ENCODE results near the gene NAV1. TPM values are rescaled to one million over a fixed set of nuclear protein-coding genes. Genes with fewer than 3 reads are reported as not detected.

The NAV1 gene
- total and polyA plus RNA-seq, 9 of the 15 experiments (the other 6 are each of a cell fraction or from before 2014, with no cell fraction given), result 0.91 to 16.8 (median 3.2) TPM

GRCh38 chr1:201578008-201578888 is 39.3 kb downstream of the NAV1 start (continued):
- TF ChIP-seq CHD7 (IDR thresholded peaks at IDR 0.05; ENCODE audit: low read depth, low read length), result no peak
- TF ChIP-seq SRSF9 (IDR thresholded peaks at IDR 0.05; ENCODE audit: borderline replicate concordance, low read depth, low read length), result no peak
- TF ChIP-seq HDAC8 (tag; IDR thresholded peaks at IDR 0.05), result no peak; the same call in none of the 2 replicates
- peak in 1 of 2 experiments; percentile 87; a peak in 2 of 4 replicates for TF ChIP-seq HDAC1 (IDR thresholded peaks at IDR 0.05)
- peak; percentile 81; the same call in 1 of the 2 replicates for TF ChIP-seq THRB (CRISPR knock-in tag; conservative IDR thresholded peaks at IDR 0.05)
- peak; percentile 93 for TF ChIP-seq GATA2 (CRISPR knock-in tag; IDR thresholded peaks at IDR 0.05)
- TF ChIP-seq ZBTB8A (IDR thresholded peaks at IDR 0.05; ENCODE audit: partially characterized antibody), result no peak
- TF ChIP-seq U2AF1 (optimal IDR thresholded peaks at IDR 0.05; ENCODE audit: low read depth, low read length), result no peak
- TF ChIP-seq TAF15 (IDR thresholded peaks at IDR 0.05; ENCODE audit: low read depth, low read length), result no peak
- TF ChIP-seq ZNF384 (IDR thresholded peaks at IDR 0.05; ENCODE audit: low read depth, low read length), result peak; percentile 18; the same call in 1 of the 2 replicates
- TF ChIP-seq ZNF174 (CRISPR knock-in tag; IDR thresholded peaks at IDR 0.05), result no peak
- peak; percentile 62 for TF ChIP-seq GABPA (tag; conservative IDR thresholded peaks at IDR 0.05; ENCODE audit: low read depth)
- peak; percentile 88 for TF ChIP-seq SMAD3 (CRISPR knock-in tag; conservative IDR thresholded peaks at IDR 0.05)

Measured in K562 (cell line).